ENCODE measurements around the gene CCR5AS.

CCR5AS gene

GRCh38 chr3:46406788-46407611, at the start of gene CCR5AS, which contains the start of gene CCRL2:
Gene CCR5AS (minus strand): TSS chr3:46407066.
Gene CCRL2 (plus strand): TSS chr3:46407259. CDS start chr3:46408080, 821 bp downstream.
- no peak for TF ChIP-seq CTCF (IDR thresholded peaks at IDR 0.05; ENCODE audit: control insufficient read depth, insufficient read depth, low read depth, low read length, missing control alignments)
- H3K4me3 ChIP-seq (ENCODE audit: control insufficient read depth, low read depth, low read length): peak within 1 kb of the TSS; percentile 21
- no peak for DNase-seq (ENCODE audit: low read depth)

DNA sequence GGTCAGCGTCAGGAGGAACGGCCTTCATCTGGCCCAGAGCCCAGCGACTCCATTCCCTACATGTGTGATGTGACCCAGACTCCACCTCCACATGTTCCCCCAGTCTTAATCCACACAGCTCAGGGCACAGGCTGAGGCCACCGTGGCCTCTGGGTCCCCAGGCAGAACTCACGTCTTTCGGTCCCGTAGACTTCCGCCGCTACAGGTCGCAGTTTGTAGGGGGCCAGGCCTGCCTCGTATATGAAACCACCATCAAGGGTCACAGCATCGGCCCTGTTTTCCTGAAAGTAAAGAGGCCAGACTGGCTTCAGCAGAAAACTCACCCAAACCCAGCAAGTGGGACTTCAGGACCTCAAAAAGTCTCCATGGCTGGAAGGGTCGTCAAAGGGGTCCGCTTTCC, 49.3 kb upstream of the CCR5AS start:
- no peak overlapping the region for H3K4me3 ChIP-seq (ENCODE audit: control insufficient read depth, low read depth, low read length)
- DNase-seq (ENCODE audit: low read depth): no peak
- no peak for TF ChIP-seq CTCF (IDR thresholded peaks at IDR 0.05; ENCODE audit: control insufficient read depth, insufficient read depth, low read depth, low read length, missing control alignments)

GRCh38 chr3:46455231-46456115, 48.6 kb upstream of the CCR5AS start:
- no peak overlapping the region for H3K4me3 ChIP-seq (ENCODE audit: control insufficient read depth, low read depth, low read length)
- no peak for DNase-seq (ENCODE audit: low read depth)
- TF ChIP-seq CTCF (IDR thresholded peaks at IDR 0.05; ENCODE audit: control insufficient read depth, insufficient read depth, low read depth, low read length, missing control alignments): no peak

- H3K4me3 ChIP-seq (ENCODE audit: control insufficient read depth, low read depth, low read length): no peak overlapping the region
- no peak for DNase-seq (ENCODE audit: low read depth)
- TF ChIP-seq CTCF (IDR thresholded peaks at IDR 0.05; ENCODE audit: control insufficient read depth, insufficient read depth, low read depth, low read length, missing control alignments): no peak
Measured at GRCh38 chr3:46454606-46455005, 47.7 kb upstream of the CCR5AS start.

- no peak overlapping the region for H3K4me3 ChIP-seq (ENCODE audit: control insufficient read depth, low read depth, low read length)
- DNase-seq (ENCODE audit: low read depth): no peak
- TF ChIP-seq CTCF (IDR thresholded peaks at IDR 0.05; ENCODE audit: control insufficient read depth, insufficient read depth, low read depth, low read length, missing control alignments): no peak
Measured at GRCh38 chr3:46454209-46454595, 47.3 kb upstream of the CCR5AS start.

DNA sequence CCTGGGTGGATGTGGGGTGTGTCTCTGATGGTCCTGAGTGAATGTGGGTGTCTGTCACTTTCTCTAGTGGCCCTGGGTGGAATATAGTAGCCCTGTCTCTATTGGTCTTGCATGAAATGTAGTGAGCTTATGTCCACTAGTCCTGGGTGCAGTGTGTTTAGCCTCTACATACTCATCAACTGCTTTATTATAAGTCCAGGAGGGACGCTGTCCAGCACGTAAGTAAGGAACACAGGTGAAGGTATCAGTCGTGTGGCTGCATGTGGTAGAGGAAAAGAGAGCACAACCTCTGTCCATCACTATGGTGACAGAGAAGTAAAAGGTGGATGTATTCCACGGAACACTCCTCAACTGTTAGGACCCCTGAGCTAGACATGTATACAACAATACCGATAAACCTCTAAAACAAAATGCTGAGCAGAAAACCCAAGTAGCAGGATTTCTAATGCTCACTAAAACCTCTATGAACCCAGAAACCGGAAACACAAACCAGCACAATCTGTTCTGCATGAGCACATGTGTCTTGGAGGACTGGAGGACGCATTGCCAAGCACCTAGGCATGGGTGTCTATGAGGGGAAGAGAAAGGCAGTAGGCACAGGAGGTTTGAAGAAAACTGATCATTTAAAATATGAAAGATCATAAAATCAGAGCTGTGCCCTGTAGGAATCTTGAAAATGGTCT, 46.8 kb upstream of the CCR5AS start:
- no peak for DNase-seq (ENCODE audit: low read depth)
- TF ChIP-seq CTCF (IDR thresholded peaks at IDR 0.05; ENCODE audit: control insufficient read depth, insufficient read depth, low read depth, low read length, missing control alignments): no peak
- H3K4me3 ChIP-seq (ENCODE audit: control insufficient read depth, low read depth, low read length): no peak overlapping the region

All from AG09309 (cell line).